Esophagus muscularis mucosa (tissue), 4 donors: ENCODE measurements around the gene ITPR1.

Experiments used
- CTCF ChIP-seq, 3 experiments: fragments of 200-600 bp in 2 of 3; fragments of 450-650 bp in 1 of 3; sonication (generic) in 2 of 3; IDR thresholded peaks; one replicate each; pipeline ENCODE4 v1.5.1; 2017 to 2019; ENCODE audit warnings: antibody characterized with exemption in 3 of 3, mild to moderate bottlenecking in 2 of 3, moderate library complexity in 1 of 3
- EP300 ChIP-seq: sonication (generic); formaldehyde crosslinking; IDR thresholded peaks from one replicate; pipeline ENCODE4 v1.6.1; 2017; ENCODE audit warnings: antibody characterized with exemption
- POLR2A ChIP-seq: fragments of 450-650 bp; IDR thresholded peaks from one replicate; pipeline ENCODE4 v1.6.1; 2017; ENCODE audit warnings: antibody characterized with exemption, moderate library complexity, mild to moderate bottlenecking, low read depth
- POLR2AphosphoS5 ChIP-seq, 2 donors: sonication (generic); formaldehyde crosslinking; IDR thresholded peaks; one replicate each; pipeline ENCODE4 v1.6.1; 2017; ENCODE audit warnings: antibody characterized with exemption in 2 of 2

GRCh38 chr3:4819746-4820145, 326.6 kb downstream of the ITPR1 start:
- TF ChIP-seq CTCF (IDR thresholded peaks at IDR 0.05) (no peak), POLR2A (no peak), POLR2AphosphoS5 (IDR thresholded peaks at IDR 0.05) (no peak), EP300 (no peak)
